Gastroesophageal sphincter (tissue), 4 donors: ENCODE measurements around the gene ZNF333. TPM values are rescaled to one million over a fixed set of nuclear protein-coding genes. Genes with fewer than 3 reads are reported as not detected.

Source experiments
- ATAC-seq: fragments of 150-250 bp; one replicate; pipeline ENCODE4 v1.9.1; 2016; ENCODE audit warnings: mild to moderate bottlenecking, moderate library complexity
- H3K27ac ChIP-seq, 4 donors: fragments of 200-600 bp; sonication (generic) in 3 of 4; 1 replicate in 3 of 4; 2 replicates in 1 of 4; pipeline ENCODE4 v1.5.1; 2016 to 2019
- H3K27me3 ChIP-seq: fragments of 200-600 bp; sonication (generic); one replicate; pipeline ENCODE4 v1.5.1; 2019
- H3K36me3 ChIP-seq, 2 donors: fragments of 200-600 bp; sonication (generic); one replicate each; pipeline ENCODE4 v1.5.1; 2019; ENCODE audit warnings: control low read depth in 1 of 2
- H3K4me1 ChIP-seq, 3 donors: fragments of 200-600 bp; sonication (generic); 1 replicate in 2 of 3; 2 replicates in 1 of 3; pipeline ENCODE4 v1.5.1; 2016 to 2019; ENCODE audit warnings: control low read depth in 2 of 3
- H3K4me3 ChIP-seq, 2 donors: fragments of 200-600 bp; sonication (generic); one replicate each; pipeline ENCODE4 v1.5.1; 2019; ENCODE audit warnings: mild to moderate bottlenecking in 1 of 2, moderate library complexity in 1 of 2
- H3K9me3 ChIP-seq, 3 donors: fragments of 200-600 bp; sonication (generic); one replicate each; pipeline ENCODE4 v1.5.1; 2017 to 2019; ENCODE audit warnings: control low read depth in 2 of 3
- EP300 ChIP-seq: sonication (generic); formaldehyde crosslinking; IDR thresholded peaks from one replicate; pipeline ENCODE4 v1.6.1; 2017; ENCODE audit warnings: antibody characterized with exemption, mild to moderate bottlenecking
- POLR2A ChIP-seq, 2 donors: fragments of 450-650 bp; IDR thresholded peaks; one replicate each; pipeline ENCODE4 v1.6.1; 2017; ENCODE audit warnings: antibody characterized with exemption in 2 of 2, mild to moderate bottlenecking in 2 of 2, moderate library complexity in 1 of 2
- POLR2AphosphoS5 ChIP-seq: sonication (generic); formaldehyde crosslinking; IDR thresholded peaks from one replicate; pipeline ENCODE4 v1.6.1; 2017; ENCODE audit warnings: antibody characterized with exemption
- WGBS, 2 donors: methylation state at CpG; one replicate each; pipeline ENCODE4 v1.1.5; 2018; ENCODE audit warnings: low coverage in 1 of 2; 5-methylcytosine and 5-hydroxymethylcytosine counted together
- total RNA-seq, 4 donors: library from RNA; depleted of rRNA; stranded (reverse); fragments of >200 nt; gene quantifications; one replicate each; pipeline ENCODE4 v1.1.0, GENCODE V29; 2016
- TF ChIP-seq, protein P1 (sequence below), 4 experiments: fragments of 200-600 bp in 2 of 4; fragments of 450-650 bp in 2 of 4; sonication (generic) in 1 of 4; IDR thresholded peaks; one replicate each; pipeline ENCODE4 v1.5.1; 2017 to 2019; ENCODE audit warnings: antibody characterized with exemption in 4 of 4, mild to moderate bottlenecking in 2 of 4, moderate library complexity in 2 of 4

The ZNF333 gene
- total RNA-seq, 4 donors from 2014 or later, result 22.6 to 35.6 (median 28.1) TPM

DNA sequence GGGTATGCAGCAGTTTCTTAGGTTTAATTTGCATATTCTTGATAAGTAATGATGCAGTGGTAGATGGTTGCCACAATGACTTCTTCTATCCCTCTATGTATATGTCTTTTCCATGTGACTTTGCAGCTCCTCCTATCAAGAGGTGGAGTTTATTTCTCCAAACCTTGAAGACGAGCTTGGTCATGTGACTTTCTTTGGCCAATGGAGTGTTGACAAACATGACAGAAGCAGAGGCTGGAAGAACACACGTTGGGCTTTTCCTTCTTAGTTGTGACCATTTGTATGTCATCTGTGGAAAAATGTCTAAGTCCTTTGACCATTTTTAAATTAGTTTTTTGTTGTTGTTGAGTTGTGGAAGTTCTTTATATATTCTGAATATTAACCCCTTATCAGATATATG, 32.3 kb downstream of the ZNF333 start:
- no peaks in the 10 kb centered on the region for H3K27me3 ChIP-seq
- H3K36me3 ChIP-seq, result peaks cover 14 to 78% of the 10 kb centered on the region in 2 donors
- H3K9me3 ChIP-seq, result peaks cover 5 to 100% (median 10%) of the 10 kb centered on the region in 3 donors
- H3K27ac ChIP-seq, result no peak overlapping the region
- no peak overlapping the region for H3K4me3 ChIP-seq
- no peak for ATAC-seq
- WGBS, 2 donors, result 73 to 78% methylated on average over 2 of the region's 2 CpGs
- no peak for TF ChIP-seq POLR2A (IDR thresholded peaks at IDR 0.05)
- no peak for TF ChIP-seq EP300
- TF ChIP-seq, protein P1, sequence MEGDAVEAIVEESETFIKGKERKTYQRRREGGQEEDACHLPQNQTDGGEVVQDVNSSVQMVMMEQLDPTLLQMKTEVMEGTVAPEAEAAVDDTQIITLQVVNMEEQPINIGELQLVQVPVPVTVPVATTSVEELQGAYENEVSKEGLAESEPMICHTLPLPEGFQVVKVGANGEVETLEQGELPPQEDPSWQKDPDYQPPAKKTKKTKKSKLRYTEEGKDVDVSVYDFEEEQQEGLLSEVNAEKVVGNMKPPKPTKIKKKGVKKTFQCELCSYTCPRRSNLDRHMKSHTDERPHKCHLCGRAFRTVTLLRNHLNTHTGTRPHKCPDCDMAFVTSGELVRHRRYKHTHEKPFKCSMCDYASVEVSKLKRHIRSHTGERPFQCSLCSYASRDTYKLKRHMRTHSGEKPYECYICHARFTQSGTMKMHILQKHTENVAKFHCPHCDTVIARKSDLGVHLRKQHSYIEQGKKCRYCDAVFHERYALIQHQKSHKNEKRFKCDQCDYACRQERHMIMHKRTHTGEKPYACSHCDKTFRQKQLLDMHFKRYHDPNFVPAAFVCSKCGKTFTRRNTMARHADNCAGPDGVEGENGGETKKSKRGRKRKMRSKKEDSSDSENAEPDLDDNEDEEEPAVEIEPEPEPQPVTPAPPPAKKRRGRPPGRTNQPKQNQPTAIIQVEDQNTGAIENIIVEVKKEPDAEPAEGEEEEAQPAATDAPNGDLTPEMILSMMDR (IDR thresholded peaks at IDR 0.05), result no peak
- TF ChIP-seq POLR2AphosphoS5, result no peak
- no peaks in the 10 kb centered on the region for H3K4me1 ChIP-seq

DNA sequence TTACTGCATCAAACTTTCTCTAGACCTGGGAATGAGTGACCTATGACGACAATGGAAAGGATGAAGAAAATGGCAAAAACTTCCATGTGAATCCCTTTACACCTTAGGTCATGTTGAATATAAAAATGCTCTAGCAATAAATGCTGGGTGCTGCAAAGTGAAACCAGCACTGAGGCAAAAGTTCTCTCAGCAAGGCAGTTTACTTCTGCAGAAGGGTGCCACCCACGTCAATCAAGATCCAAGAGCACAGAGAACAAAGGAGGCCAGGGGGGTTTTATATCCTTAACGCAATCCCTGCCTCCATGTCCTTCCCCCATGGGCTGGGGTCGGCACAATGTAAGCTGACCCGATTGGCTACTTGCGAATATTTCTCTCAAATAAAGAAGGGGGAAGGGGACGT, 38.7 kb downstream of the ZNF333 start:
- 83 to 94% methylated on average over 3 to 6 of the region's 7 CpGs for WGBS, 2 donors
- Histone ChIP-seq H3K27ac (no peak overlapping the region), H3K4me1 (no peaks in the 10 kb centered on the region), H3K9me3 (peaks cover 0 to 72% (median 4%) of the 10 kb centered on the region in 3 donors), H3K36me3 (peaks cover 0 to 14% of the 10 kb centered on the region in 2 donors), H3K27me3 (no peaks in the 10 kb centered on the region), H3K4me3 (no peak overlapping the region)
- no peak for ATAC-seq
- TF ChIP-seq POLR2AphosphoS5 (no peak), EP300 (no peak), POLR2A (IDR thresholded peaks at IDR 0.05) (no peak)
- TF ChIP-seq, protein P1 (IDR thresholded peaks at IDR 0.05), result no peak

DNA sequence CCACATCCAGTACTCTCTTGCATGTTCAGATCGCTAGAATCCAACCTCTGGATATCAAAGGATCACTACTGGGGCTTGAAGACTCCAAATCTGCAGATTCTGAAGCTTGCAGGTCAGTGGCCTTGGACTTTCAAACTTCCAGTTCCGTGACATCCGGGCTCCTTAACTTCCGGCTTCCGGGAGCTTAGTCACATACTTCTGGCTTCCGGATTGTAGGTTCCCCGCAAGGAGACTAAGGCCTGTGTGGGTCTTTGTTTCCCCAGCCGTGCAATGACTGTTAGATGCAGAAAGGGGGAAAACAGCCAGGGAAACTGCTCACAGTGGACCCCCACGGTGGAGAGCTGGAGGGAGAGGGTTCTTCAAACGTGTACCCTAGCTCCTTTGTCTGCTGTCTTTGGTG, 41.4 kb downstream of the ZNF333 start:
- H3K27me3 ChIP-seq, result no peaks in the 10 kb centered on the region
- peaks cover 0 to 46% (median 0%) of the 10 kb centered on the region in 3 donors for H3K9me3 ChIP-seq
- no peaks in the 10 kb centered on the region for H3K36me3 ChIP-seq
- no peaks in the 10 kb centered on the region for H3K4me1 ChIP-seq
- no peak overlapping the region for H3K27ac ChIP-seq
- no peak for ATAC-seq
- H3K4me3 ChIP-seq, result no peak overlapping the region
- no peak for TF ChIP-seq EP300
- no peak for TF ChIP-seq POLR2A (IDR thresholded peaks at IDR 0.05)
- TF ChIP-seq POLR2AphosphoS5, result no peak
- TF ChIP-seq, protein P1 (IDR thresholded peaks at IDR 0.05), result no peak
- 24 to 70% methylated on average over 2 to 7 of the region's 10 CpGs for WGBS, 2 donors

DNA sequence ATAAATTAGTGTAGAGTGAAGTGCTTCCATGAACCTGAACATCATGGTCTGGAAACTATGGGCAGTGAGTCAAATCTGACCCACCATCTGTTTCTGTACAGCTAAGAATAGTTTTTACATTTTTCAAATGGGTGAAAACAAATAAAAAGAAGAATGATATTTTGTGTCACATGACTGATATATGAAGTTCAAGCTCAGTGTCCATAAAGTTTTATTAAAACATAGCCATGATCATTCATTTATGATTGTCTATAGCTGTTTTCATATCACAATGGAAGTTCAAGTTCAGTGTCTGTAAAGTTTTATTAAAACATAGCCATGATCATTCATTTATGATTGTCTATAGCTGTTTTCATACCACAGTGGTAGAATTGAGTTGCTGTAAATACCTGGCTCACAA, 42.7 kb downstream of the ZNF333 start:
- no peak overlapping the region for H3K4me3 ChIP-seq
- TF ChIP-seq, protein P1 (IDR thresholded peaks at IDR 0.05), result no peak
- TF ChIP-seq POLR2AphosphoS5, result no peak
- no peak for TF ChIP-seq POLR2A (IDR thresholded peaks at IDR 0.05)
- TF ChIP-seq EP300, result no peak
- H3K27ac ChIP-seq, result no peak overlapping the region
- no peaks in the 10 kb centered on the region for H3K27me3 ChIP-seq
- no peaks in the 10 kb centered on the region for H3K4me1 ChIP-seq
- no peaks in the 10 kb centered on the region for H3K36me3 ChIP-seq
- H3K9me3 ChIP-seq, result peaks cover 0 to 33% (median 0%) of the 10 kb centered on the region in 3 donors
- ATAC-seq, result no peak

DNA sequence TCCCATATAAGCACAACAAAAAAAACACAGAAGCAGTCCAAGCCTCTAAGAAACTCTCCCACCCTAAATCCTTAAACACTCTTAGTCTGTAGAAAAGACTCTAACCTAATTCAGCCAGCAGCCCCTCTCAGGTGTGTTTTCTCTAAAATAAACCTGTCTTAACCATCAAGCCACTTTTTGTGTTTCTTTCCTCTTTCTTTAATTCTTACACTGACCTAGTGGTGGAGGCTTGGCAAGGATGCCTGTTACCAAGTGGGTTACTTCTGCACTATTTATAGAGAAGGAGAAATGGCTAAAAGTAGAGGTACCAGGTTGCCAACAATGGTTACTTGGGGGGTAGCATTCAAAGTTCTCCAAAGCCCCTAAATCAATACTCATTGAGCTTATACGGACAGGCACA, 43.7 kb downstream of the ZNF333 start:
- WGBS, 2 donors, result 90 to 100% methylated on average over 1 of the region's 1 CpG
- H3K36me3 ChIP-seq, result no peaks in the 10 kb centered on the region
- no peak for ATAC-seq
- H3K4me3 ChIP-seq, result no peak overlapping the region
- H3K27ac ChIP-seq, result no peak overlapping the region
- H3K9me3 ChIP-seq, result peaks cover 0 to 22% (median 0%) of the 10 kb centered on the region in 3 donors
- TF ChIP-seq POLR2AphosphoS5 (no peak), POLR2A (IDR thresholded peaks at IDR 0.05) (no peak), EP300 (no peak)
- TF ChIP-seq, protein P1 (IDR thresholded peaks at IDR 0.05), result no peak
- no peaks in the 10 kb centered on the region for H3K4me1 ChIP-seq
- no peaks in the 10 kb centered on the region for H3K27me3 ChIP-seq
